ENCODE data around the gene ABCA13.

ABCA13 gene

GRCh38 chr7:48525736-48526732 lies 354.8 kb downstream of the ABCA13 start:
- no peak for DNase-seq (ENCODE audit: low read depth)

- DNase-seq (ENCODE audit: low read depth) = no peak
Observed at GRCh38 chr7:48528646-48529045, 357.4 kb downstream of the ABCA13 start.

GRCh38 chr7:48537561-48537960 lies 366.3 kb downstream of the ABCA13 start:
- DNase-seq (ENCODE audit: low read depth) = no peak

- no peak for DNase-seq (ENCODE audit: low read depth)
Observed at GRCh38 chr7:48540746-48541145, 369.5 kb downstream of the ABCA13 start.

DNA sequence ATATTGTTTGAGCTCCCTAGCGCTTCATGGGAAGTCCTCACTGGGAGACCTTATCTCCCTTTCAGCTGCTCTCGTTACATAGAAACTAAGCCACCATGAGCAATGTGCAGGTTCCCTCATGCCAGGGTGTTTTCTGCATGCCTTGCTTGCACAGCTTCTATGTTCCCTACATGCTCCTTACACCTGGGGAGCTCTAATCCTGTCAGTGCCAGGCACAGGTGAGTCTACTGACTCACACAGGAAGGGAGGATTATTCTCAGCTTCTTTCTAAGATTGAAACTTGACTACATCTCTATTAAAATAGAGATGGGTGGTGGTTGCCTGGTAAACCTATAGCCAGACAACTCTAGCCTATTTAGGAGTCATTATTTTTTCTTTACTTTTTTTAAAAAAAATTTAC lies 377.4 kb downstream of the ABCA13 start:
- DNase-seq (ENCODE audit: low read depth) = no peak

- DNase-seq (ENCODE audit: low read depth) = no peak
Observed at GRCh38 chr7:48551652-48552051, 380.4 kb downstream of the ABCA13 start.

DNA sequence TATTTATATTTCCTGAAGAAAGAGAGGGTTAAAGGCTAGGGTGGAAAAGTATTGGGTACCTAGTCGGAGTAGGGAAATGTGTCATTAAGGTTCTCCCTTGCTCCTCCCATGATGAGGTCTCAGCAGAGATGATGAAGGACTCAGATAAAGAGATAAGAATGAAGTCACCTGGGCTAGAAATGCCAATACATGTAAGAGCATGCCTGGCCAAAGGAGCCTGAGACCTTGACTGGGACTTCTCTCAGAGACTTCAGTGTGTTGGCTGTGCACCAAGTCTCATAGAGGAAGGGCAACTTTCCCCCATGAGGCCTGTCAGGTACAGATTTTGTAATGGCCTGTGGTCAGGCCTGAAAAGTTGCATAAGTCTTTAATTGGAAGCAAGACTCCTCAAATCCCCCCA lies 392.1 kb downstream of the ABCA13 start:
- DNase-seq (ENCODE audit: low read depth) = no peak

GRCh38 chr7:48575516-48575915 lies 404.3 kb downstream of the ABCA13 start:
- no peak for DNase-seq (ENCODE audit: low read depth)

- no peak for DNase-seq (ENCODE audit: low read depth)
Observed at GRCh38 chr7:48587475-48587874, 416.2 kb downstream of the ABCA13 start.

- DNase-seq (ENCODE audit: low read depth) = no peak
Observed at GRCh38 chr7:48594349-48594748, 423.1 kb downstream of the ABCA13 start.

- no peak for DNase-seq (ENCODE audit: low read depth)
Observed at GRCh38 chr7:48595756-48596155, 424.5 kb downstream of the ABCA13 start.

DNA sequence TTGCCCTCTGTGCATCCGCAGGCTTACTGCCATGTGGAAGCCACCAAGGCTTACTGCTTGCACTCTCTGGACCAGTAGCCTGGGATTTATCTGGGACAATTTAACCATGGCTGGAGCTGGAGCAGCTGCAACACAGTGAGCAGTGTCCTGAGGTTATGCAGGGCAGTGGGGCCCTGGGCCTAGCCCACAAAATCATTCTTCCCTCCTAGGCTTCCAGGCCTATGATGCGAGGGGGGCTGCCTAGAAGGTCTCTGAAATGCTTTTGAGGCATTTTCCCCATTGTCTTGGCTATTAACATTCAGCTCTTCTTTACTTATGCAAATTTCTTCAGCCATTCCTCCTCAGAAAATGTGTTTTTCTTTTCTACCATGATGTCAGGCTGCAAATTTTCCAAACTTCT lies 439.4 kb downstream of the ABCA13 start:
- DNase-seq (ENCODE audit: low read depth) = no peak

- no peak for DNase-seq (ENCODE audit: low read depth)
Observed at GRCh38 chr7:48611993-48612392, 440.7 kb downstream of the ABCA13 start.

DNA sequence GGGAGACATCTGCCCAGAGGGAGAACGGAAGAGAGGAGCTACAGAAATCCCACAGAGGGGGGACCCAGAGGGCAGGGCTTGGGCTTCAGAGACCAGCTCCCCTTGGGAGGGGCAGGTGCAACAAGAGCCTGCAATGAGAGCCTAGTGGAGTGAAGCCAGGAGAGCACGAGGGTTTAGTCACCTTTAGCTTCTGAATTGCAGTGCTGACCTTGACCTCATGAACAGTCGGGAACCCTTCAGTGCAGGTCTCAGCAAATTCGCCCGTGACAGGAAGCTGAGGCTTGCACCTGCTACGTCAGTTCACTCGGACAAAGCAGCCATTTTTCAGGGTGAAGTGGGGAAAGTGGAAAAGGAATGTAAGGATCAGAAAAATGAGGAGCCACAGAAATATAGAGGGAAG lies 446.2 kb downstream of the ABCA13 start:
- DNase-seq (ENCODE audit: low read depth) = no peak

DNA sequence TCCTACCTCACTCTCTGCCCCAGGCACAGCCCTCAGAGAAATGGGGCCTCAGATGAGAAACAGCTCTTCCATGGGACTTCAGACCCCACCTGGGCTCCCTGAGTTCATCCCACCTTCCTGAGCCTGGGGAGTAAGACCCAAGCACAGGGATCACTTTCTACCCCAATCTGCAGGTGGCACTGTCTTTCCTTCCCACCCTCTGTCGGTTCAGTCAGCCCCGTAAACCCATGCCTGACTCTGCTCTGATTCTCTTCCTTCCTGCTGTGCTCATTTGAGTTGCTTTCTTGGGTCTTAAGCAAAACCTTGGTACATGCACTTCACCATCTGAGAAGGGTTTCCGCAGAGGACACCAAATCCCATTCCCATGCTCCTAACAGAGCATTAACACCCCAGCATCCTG lies 446.7 kb downstream of the ABCA13 start:
- no peak for DNase-seq (ENCODE audit: low read depth)

DNA sequence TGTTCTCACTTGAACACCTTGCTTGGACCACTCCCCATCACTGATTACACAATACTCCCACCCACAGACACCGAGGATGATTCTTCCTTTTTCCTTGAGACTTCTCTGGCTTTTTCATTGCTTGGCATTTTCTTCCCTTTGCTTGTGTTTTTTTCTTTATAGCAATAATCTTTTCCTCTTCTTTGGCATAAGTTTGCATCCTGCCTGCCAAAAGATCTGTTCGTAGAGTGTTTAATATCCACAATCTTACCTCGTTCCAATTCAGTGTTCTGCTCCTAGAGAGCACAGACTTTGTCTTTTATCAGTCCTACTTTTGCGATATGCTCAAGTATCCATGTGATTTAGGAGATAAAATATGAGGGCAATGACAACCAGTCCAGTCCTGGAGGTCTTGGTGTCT lies 449.8 kb downstream of the ABCA13 start:
- DNase-seq (ENCODE audit: low read depth) = no peak

- no peak for DNase-seq (ENCODE audit: low read depth)
Observed at GRCh38 chr7:48627164-48627563, 455.9 kb downstream of the ABCA13 start.

- DNase-seq (ENCODE audit: low read depth) = no peak
Observed at GRCh38 chr7:48628793-48629349, 457.6 kb downstream of the ABCA13 start.

GRCh38 chr7:48634116-48634632 lies 462.9 kb downstream of the ABCA13 start:
- DNase-seq (ENCODE audit: low read depth) = no peak

DNA sequence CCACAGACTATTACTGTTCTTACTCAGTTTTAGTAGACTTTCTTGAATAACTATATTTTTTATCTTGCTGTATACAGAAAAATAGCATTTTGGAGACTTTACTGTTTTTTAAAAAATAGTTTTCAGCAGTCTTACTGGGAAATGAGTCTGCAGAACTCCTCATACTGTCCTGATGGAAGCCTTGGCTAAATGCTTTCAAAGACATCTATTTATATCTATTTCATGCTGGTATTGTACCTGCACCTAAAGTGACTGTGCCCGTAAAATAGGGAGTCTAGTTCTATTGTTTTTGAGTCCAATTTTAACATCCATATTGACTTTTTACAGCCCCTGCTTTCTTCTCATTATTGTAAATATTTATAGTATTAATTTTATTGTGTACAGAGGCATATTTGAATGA lies 464.5 kb downstream of the ABCA13 start:
- DNase-seq (ENCODE audit: low read depth) = no peak

DNA sequence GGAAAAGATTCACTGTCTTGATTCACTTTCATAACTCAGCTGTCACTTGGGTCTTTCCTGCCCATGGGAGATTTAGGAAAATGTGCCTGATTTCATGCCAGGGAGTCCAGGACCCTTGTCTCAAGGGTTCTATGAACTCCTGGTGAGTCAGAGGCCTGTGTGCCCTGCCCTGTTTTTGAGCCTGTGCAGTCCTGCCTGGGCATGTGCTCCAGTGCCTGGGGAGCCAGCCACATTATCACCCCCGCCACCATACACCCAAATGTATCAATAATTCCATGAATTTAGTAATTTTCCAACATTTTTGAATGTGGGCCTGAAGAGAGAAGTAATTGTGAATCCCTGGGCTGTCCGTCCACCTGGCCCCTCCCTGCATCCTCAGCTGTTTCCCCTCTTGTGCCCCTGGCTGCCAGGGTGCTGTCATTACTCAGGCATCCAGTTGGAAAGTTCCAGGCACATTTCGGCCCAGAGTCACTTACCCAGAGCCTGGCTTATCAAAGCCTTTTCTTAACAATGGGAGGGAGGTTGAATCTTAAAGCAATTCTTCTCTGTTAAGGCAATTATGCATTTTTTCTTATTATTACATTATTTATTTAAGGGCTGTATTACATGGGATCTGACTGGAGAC lies 465.2 kb downstream of the ABCA13 start:
- no peak for DNase-seq (ENCODE audit: low read depth)

DNA sequence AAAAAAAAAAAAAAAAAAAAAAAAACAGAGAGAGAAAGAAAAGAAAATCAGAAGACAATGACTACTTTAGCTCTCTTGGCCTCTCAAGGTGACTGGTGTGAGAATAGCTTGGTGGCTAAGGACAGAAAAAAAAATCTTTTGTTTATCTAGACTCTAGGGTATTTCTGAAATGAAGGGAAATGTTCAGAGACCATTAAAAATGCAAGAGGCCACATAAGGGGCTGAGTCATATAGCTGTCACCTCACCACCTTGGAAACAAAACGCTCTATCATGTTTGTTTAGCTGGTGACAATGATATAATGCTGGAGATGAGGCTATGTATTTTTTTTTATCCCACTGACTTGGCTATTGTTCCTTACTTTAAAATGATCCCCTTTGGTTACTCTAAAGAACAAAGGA lies 466.1 kb downstream of the ABCA13 start:
- no peak for DNase-seq (ENCODE audit: low read depth)

DNA sequence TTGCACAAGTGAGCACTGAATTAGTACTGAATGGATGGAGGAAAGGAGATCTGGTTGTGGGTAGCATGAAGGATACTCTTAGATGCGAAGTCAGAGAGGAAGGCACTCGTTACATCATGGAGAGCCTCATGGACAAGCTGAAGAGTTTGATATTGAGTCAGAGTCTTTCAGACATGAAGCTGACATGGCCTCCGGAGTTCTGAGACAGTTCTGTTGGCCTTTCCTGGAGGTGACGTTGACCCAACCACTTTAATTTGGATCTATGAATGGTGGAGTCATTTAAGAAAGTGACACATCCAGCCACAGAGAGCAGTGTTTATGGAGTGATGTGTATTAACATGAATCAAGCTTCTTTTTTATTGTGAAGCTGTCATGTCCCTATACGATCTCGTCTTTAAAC lies 466.8 kb downstream of the ABCA13 start:
- no peak for DNase-seq (ENCODE audit: low read depth)

Data from stimulated activated CD8-positive, alpha-beta memory T cell treated with anti-CD3 and anti-CD28 coated beads, Interleukin-15, amount 100 ng/mL, for 1 hour (primary cell).